Measurements from ENCODE around the gene PEX10.

PEX10 gene

DNA sequence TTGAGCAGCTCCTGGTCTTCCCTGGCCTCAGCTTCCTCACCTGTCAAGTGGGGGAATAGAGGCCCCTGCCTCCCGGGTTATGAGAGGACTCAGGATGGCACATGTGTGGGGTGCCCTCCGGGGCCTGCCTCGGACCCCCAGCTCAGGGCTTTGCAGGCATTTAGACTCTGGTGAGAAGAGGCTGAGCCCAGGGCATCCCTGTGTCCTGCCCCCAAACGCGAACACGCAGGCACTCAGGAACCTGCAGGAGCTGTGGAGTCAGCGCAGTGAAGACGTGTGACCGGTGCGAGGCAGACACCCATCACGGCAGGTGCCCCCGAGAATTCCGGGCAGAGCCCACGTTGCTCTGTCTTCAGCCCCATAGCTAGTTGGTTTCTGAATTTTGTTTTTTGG is 5.5 kb upstream of the PEX10 start:
- no peak for TF ChIP-seq MYC (IDR thresholded peaks at IDR 0.05; ENCODE audit: low read depth, low read length)
- TF ChIP-seq, protein P1, sequence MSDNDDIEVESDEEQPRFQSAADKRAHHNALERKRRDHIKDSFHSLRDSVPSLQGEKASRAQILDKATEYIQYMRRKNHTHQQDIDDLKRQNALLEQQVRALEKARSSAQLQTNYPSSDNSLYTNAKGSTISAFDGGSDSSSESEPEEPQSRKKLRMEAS (IDR thresholded peaks at IDR 0.05; ENCODE audit: low read depth, low read length), result no peak
- TF ChIP-seq CTCF (IDR thresholded peaks at IDR 0.05; ENCODE audit: low read depth, low read length), result no peak
- no peak for TF ChIP-seq POLR2A (IDR thresholded peaks at IDR 0.05; ENCODE audit: extremely low read depth, insufficient read length)
- no peak overlapping the region for H3K4me3 ChIP-seq (ENCODE audit: low read depth, low read length)

DNA sequence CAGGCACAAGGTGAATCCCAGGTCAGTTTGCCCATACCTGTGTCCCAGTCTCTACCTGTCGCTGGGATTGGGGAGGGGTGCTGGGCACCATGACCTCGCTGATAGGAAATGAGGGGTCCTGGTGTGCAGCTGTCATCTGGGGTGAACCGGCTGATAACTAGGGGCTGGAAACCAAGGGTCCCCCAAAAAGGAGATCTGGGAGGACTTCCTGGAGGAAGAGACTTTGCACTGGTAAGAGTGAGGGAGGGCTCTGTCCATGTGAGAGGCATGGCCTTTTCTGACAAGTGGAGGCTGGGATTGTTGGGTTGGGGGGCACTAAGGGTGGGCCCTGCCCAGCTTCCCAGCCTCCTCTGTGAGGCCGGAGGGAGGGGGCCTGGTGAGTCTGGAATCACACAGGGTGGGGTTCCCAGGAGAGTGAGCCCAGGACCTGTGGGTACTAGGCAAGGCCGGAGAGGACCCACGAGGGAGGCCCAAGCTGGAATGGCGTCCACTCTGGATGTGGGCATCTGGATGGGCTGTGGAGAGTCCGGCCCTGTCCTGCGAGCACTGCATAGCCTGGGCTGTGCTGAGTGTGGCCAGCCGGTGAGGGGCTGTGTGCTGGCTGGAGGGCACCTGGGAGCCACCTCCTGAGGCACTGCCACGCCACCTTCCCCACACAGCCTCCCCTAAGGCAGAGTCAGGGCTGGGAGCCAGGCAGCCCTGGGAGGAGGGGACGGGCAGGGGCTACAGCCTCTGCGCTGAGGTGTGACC is 4.9 kb upstream of the PEX10 start:
- DNase-seq (ENCODE audit: low read depth), result no peak
- H3K4me3 ChIP-seq (ENCODE audit: low read depth, low read length), result no peak overlapping the region
- TF ChIP-seq, protein P1 (IDR thresholded peaks at IDR 0.05; ENCODE audit: low read depth, low read length), result no peak
- TF ChIP-seq CTCF (IDR thresholded peaks at IDR 0.05; ENCODE audit: low read depth, low read length) (no peak), MYC (IDR thresholded peaks at IDR 0.05; ENCODE audit: low read depth, low read length) (no peak), POLR2A (IDR thresholded peaks at IDR 0.05; ENCODE audit: extremely low read depth, insufficient read length) (no peak)

More for the DNA sequence above, 5.5 kb upstream of the PEX10 start:
- no peak for DNase-seq (ENCODE audit: low read depth)

- H3K4me3 ChIP-seq (ENCODE audit: low read depth, low read length), result no peak overlapping the region
- TF ChIP-seq POLR2A (IDR thresholded peaks at IDR 0.05; ENCODE audit: extremely low read depth, insufficient read length) (no peak), MYC (IDR thresholded peaks at IDR 0.05; ENCODE audit: low read depth, low read length) (no peak)
- DNase-seq (ENCODE audit: low read depth), result no peak
Measured at GRCh38 chr1:2416403-2416802, 4.0 kb upstream of the PEX10 start.

- DNase-seq (ENCODE audit: low read depth), result no peak
- H3K4me3 ChIP-seq (ENCODE audit: low read depth, low read length), result no peak overlapping the region
Measured at GRCh38 chr1:2415801-2416208, 3.4 kb upstream of the PEX10 start.

GRCh38 chr1:2415337-2415736 is 3.0 kb upstream of the PEX10 start:
- DNase-seq (ENCODE audit: low read depth), result no peak
- TF ChIP-seq CTCF (IDR thresholded peaks at IDR 0.05; ENCODE audit: low read depth, low read length) (no peak), MYC (IDR thresholded peaks at IDR 0.05; ENCODE audit: low read depth, low read length) (no peak), POLR2A (IDR thresholded peaks at IDR 0.05; ENCODE audit: extremely low read depth, insufficient read length) (no peak)
- TF ChIP-seq, protein P1 (IDR thresholded peaks at IDR 0.05; ENCODE audit: low read depth, low read length), result no peak
- no peak overlapping the region for H3K4me3 ChIP-seq (ENCODE audit: low read depth, low read length)

More at GRCh38 chr1:2415801-2416208, 3.4 kb upstream of the PEX10 start:
- TF ChIP-seq POLR2A (IDR thresholded peaks at IDR 0.05; ENCODE audit: extremely low read depth, insufficient read length) (no peak), MYC (IDR thresholded peaks at IDR 0.05; ENCODE audit: low read depth, low read length) (no peak), CTCF (IDR thresholded peaks at IDR 0.05; ENCODE audit: low read depth, low read length) (no peak)
- TF ChIP-seq, protein P1 (IDR thresholded peaks at IDR 0.05; ENCODE audit: low read depth, low read length), result no peak

GRCh38 chr1:2414297-2414958 is 2.1 kb upstream of the PEX10 start:
- TF ChIP-seq POLR2A (IDR thresholded peaks at IDR 0.05; ENCODE audit: extremely low read depth, insufficient read length) (no peak), CTCF (IDR thresholded peaks at IDR 0.05; ENCODE audit: low read depth, low read length) (peak; percentile 78)
- peak; percentile 80 for DNase-seq (ENCODE audit: low read depth)
- H3K4me3 ChIP-seq (ENCODE audit: low read depth, low read length), result no peak overlapping the region
